GM19238 (cell line): Measurements from ENCODE around the gene RTN1.

Experiments used
- DNase-seq: peaks from one replicate; pipeline ENCODE4 v3.0.0; 2011; ENCODE audit warnings: low spot score; ENCODE audit not compliant: insufficient read length

RTN1 gene

GRCh38 chr14:59811073-59811472, 59.5 kb downstream of the RTN1 start:
- no peak for DNase-seq

- no peak for DNase-seq
Measured at GRCh38 chr14:59803052-59803540, 67.5 kb downstream of the RTN1 start.

GRCh38 chr14:59788176-59788575, 82.4 kb downstream of the RTN1 start:
- DNase-seq: no peak

- no peak for DNase-seq
Measured at GRCh38 chr14:59787045-59787674, 83.4 kb downstream of the RTN1 start.

- no peak for DNase-seq
Measured at GRCh38 chr14:59785629-59786028, 84.9 kb downstream of the RTN1 start.

GRCh38 chr14:59782760-59783159, 87.8 kb downstream of the RTN1 start:
- no peak for DNase-seq

DNA sequence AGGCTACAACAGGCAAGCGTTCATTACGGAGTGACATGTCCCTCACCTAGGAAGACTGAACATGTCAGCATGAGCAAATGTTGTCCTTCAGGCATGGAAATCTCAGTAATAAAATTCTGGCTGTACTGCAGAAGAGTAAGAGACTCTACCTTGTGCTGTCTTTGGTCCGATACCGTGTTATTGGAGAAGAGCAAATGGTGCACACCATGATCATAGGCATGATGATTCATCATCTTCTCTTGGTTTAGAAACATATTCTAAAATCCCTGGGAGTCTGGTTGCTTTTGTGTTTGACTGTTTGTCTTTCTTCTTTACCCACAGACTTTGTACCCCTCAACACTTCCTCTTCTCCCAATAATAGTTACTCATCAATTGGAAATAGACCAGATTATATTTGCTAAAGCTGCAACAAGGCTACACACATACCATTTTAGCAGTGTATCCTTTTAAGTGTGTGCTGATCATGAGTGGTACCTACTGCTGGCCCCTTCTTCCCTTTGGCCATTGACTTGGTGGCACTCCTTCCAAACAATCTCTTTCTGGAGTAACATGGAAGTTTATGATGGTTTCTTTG, 93.5 kb downstream of the RTN1 start:
- no peak for DNase-seq

DNA sequence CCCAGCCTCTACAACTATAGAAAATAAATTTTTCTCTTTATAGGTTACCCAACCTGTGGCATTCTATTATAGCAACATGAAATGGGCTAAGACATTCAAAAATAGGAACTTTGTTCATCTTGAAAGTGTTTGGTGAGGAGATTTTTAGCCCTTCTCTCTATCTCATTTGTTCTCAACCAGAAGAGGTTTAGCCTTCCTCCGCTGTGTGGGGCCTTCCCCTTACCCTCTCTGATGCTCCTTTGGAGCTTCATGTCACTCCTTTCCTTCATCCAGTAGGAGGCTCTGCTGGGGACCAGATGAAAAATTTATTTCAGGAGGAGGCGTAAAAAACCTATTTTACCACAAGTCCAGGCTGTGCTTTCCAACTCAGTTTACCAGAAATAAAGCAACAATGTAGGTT, 94.1 kb downstream of the RTN1 start:
- DNase-seq: no peak

- no peak for DNase-seq
Measured at GRCh38 chr14:59772233-59772632, 98.3 kb downstream of the RTN1 start.

- DNase-seq: no peak
Measured at GRCh38 chr14:59771577-59771976, 99.0 kb downstream of the RTN1 start.

DNA sequence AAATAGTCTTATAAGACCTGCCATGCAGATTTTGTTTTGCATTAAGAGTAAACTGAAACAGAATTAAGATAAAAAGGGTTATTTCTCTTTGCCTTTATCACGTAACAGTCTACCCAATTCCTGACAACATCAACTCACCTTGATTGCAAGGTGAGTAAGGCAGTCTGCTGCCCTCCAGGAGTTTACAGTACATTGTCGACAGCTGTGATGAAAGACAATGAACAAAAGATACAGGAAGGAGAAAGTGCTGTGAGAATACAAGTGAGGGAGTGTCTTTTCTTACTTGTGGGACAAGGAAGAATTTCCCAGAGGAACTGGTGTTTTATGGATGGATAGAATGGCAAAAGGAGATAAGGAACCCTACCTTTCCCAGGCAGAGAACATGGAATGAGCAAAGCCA, 101.0 kb downstream of the RTN1 start:
- DNase-seq: no peak

- DNase-seq: no peak
Measured at GRCh38 chr14:59768855-59769375, 101.7 kb downstream of the RTN1 start.

DNA sequence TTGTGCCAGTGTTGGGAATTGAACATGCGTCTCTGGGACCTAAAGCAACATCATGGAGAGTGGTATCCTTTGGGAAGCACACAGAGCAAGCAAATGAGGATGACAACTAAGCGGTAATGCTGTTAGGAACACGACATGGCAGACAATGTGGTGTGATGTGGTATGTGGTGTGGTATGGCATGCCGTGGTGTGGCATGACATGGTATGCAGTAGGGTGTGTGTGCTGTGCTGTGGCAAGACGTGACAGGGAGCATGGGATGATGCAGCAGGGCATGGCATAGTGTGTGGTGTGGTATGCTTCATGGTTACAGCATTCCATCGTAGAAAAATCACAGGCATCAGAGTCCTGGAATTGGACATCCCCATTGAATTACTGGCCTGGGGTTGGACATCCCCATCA, 108.7 kb downstream of the RTN1 start:
- DNase-seq: no peak

- DNase-seq: no peak
Measured at GRCh38 chr14:59755409-59756135, 115.0 kb downstream of the RTN1 start.

DNA sequence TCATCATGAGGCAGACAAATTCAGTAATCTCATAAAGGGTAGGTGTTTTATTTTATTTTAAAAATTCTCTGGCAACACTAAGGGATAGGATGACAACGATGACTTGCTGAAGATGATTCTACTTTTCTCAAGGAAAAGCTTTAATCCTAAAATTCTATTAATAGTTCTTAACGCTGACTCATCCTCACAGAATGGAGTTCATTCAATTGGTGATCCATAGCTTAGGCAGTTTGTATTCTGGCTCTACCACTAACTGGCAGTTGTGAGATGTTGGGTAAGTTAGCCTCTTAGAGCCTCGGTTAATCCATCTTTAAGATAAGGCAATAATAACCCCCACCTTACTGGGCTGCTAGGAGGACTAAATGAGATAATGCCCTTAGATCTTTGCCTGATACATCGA, 116.3 kb downstream of the RTN1 start:
- no peak for DNase-seq

DNA sequence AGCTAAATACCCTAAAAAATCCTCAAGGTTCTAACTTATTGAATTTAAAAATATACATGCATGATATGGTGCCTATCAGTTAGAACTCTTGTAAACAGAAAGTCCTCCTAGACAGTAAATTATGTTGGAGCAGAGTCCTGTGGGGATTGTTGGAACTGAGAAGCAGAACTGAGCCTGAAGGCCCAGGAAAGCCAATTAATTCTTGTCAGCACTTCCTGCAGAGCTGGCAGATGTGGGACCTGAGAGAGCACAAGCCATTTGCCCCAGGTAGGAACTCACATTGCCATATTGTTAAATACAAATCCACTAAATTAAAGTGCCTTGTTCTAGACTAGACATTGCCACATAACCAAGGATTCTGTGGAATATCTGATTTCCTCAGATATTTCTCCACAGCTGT, 117.1 kb downstream of the RTN1 start:
- DNase-seq: no peak

DNA sequence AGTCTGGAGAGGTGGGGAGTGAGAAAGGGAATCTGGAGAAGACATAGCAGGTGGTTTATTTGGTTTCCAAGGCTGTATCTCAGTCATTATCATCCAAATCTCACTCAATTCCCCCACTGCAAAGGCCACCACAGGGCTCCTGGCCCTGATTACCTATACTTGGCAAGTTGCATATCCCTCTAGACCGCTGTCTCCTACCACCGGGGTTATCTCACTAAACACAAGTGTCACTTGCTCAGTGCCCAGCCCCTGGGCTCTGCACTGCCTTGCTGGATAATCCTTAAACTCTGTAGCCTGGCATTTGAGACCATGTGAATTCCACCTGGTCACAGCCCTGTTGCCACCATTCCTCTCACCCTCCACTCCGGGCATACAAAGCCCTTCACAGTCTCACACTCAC, 119.0 kb downstream of the RTN1 start:
- DNase-seq: no peak

DNA sequence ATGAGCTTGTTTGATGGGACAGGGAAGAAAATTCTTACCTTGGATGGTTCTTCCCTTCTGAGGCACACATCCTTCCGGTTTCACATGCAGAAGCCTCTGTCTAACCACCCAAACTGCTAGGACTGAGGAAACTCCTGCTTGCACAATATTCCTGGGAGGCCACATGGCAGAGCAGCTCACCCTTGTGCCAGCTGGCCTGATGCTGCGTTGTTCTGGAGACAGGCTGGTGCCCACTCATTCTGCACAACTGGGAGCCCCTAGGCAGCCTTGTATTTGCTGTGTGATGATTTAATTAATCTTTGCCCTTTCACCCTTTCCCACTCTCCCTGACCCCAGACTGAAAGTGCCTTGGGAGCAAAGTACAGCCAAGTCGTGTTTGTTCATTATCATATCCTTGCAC, 130.8 kb downstream of the RTN1 start:
- DNase-seq: no peak

DNA sequence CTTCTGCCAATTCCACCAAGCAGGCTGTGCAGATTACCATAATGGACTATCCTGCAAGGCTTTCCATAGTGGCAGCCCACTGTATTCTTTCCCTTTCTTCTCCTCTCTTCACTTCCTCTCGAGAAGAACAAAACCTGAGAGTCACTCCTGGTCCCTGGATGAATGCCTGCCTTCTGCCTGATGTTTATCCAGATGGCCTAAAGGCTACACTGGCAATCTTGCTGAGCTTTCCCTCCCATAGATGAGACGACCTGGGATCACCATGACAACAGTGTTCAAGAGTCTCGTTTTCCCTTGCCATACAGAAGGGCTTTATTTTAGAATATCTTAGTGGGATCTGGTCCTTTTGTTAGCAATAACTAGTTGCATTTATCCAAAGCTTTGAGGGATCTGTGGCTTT, 142.3 kb downstream of the RTN1 start:
- DNase-seq: no peak

GRCh38 chr14:59727073-59727661, 143.4 kb downstream of the RTN1 start:
- DNase-seq: no peak

GRCh38 chr14:59711080-59711479, 159.5 kb downstream of the RTN1 start:
- DNase-seq: no peak
